Cardiac septum (tissue), 1 donor: Measurements from ENCODE around the gene TMEM35B. TPM values are rescaled to one million over a fixed set of nuclear protein-coding genes. Genes with fewer than 3 reads are reported as not detected.

Experiments used
- total RNA-seq: library from RNA; stranded (reverse); fragmentation: NEBNext Ultra II Directional; extraction: Animal tissue kit (Norgen Biotek cat#: 25700); gene quantifications from one replicate; pipeline ENCODE4 v1.2.1, GENCODE V29; 2021
- donor health status: DM: no; HTN: no; CAD: no.

The TMEM35B gene
- total RNA-seq, 1 donor from 2014 or later = 8.5 TPM

Other genes with a start within 250 kb of the TMEM35B start
- not detected for gene GJB5, start 230.3 kb downstream of the TMEM35B start, total RNA-seq
- not detected for gene GJB4, start 225.6 kb downstream of the TMEM35B start, total RNA-seq
- gene GJB3, start 204.1 kb downstream of the TMEM35B start, total RNA-seq = not detected
- gene GJA4, start 192.3 kb downstream of the TMEM35B start, total RNA-seq = 34.7 TPM
- 49.4 TPM for gene SMIM12, start 125.6 kb downstream of the TMEM35B start, total RNA-seq
- gene DLGAP3, start 55.7 kb downstream of the TMEM35B start, total RNA-seq = 0.11 TPM
- gene ZMYM6, start 46.6 kb upstream of the TMEM35B start, total RNA-seq = 17.5 TPM
- 6.9 TPM for gene ZMYM1, start 94.0 kb upstream of the TMEM35B start, total RNA-seq
- 115 TPM for gene SFPQ, start 207.8 kb upstream of the TMEM35B start, total RNA-seq